GM18519 (cell line): ENCODE data around the gene CDYL2.

Source experiments
- ATAC-seq: cut with Tn5 transposase; IDR thresholded peaks from one replicate; pipeline ENCODE4 v1.9.1; 2021; ENCODE audit warnings: mild to moderate bottlenecking, moderate library complexity; ENCODE audit not compliant: unreplicated experiment, low FRiP score

Gene CDYL2

GRCh38 chr16:80569440-80570105, 234.8 kb downstream of the CDYL2 start:
- ATAC-seq, result peak; percentile 64

GRCh38 chr16:80564394-80564793, 240.0 kb downstream of the CDYL2 start:
- no peak for ATAC-seq

DNA sequence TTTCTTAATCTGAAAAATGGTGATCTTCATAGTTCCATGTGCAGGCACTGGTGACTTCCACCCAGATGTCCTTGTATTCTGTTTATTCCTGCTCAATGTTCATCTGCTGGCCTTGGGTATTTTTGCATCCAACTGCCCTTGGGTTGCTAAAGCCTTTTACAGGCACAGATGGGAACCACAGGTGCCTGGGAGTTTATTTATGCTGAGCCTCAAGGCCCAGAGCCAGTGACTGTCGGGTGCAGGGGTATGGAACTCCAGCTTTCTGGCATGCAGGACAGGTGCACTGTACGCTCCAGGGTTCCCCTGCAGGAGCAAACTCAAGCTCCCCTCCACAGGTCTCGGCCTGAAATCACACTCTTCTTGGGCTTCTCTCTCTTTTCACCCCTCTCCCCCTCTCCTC, 241.3 kb downstream of the CDYL2 start:
- no peak for ATAC-seq

GRCh38 chr16:80559369-80559768, 245.0 kb downstream of the CDYL2 start:
- ATAC-seq, result no peak

- ATAC-seq, result no peak
Measured at GRCh38 chr16:80557037-80557436, 247.4 kb downstream of the CDYL2 start.

DNA sequence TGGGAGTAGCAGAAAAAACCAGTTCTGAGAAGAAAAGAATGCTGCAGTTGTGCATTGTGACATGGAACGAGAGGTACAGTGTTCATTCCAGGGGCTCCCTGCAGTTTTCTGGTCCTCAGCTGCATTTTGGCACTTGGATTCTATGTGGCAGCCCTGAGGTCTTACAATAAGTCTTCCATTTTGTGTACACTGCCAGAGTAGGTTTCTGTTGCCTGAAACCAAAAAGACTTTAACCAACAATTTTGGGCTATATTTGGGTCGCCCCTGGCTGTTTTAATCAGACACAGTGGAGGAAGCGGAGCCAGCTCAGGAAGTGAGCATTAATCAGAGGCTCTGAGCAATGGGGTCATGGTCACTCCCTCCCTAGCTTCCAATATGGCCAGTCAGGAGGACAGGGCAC, 247.9 kb downstream of the CDYL2 start:
- no peak for ATAC-seq

DNA sequence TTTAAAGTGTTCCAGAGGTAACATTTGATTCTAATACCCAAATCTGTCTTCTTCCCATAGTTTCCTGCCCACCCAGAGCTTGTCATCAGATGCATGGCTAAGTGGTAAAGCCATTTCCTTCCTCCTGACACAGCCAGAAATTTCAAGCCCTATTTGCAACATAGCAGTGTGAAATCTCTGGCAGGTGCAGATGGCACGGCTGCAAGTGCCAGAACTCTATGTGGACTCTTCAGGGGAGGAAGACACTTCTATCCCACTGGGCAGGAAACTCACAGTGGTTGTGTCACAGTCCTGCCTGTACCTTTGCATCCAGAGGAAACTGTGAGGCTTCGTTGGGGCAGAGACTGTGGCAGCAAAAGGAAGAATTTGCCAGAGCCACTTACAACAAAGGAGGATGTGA, 250.4 kb downstream of the CDYL2 start:
- ATAC-seq, result no peak

GRCh38 chr16:80552277-80552676, 252.1 kb downstream of the CDYL2 start:
- ATAC-seq, result no peak
